HG03342 (cell line): Measurements from ENCODE around the gene FSD2.
"Not testable (repeated sequence)": the region's sequence is repeated elsewhere in the genome, so short reads cannot be mapped to it uniquely, and the experiment has no call there.

ENCODE experiments used
- ATAC-seq: cut with Tn5 transposase; IDR thresholded peaks from one replicate; pipeline ENCODE4 v1.9.1; 2021; ENCODE audit warnings: mild to moderate bottlenecking, moderate library complexity; ENCODE audit not compliant: unreplicated experiment

The FSD2 gene

DNA sequence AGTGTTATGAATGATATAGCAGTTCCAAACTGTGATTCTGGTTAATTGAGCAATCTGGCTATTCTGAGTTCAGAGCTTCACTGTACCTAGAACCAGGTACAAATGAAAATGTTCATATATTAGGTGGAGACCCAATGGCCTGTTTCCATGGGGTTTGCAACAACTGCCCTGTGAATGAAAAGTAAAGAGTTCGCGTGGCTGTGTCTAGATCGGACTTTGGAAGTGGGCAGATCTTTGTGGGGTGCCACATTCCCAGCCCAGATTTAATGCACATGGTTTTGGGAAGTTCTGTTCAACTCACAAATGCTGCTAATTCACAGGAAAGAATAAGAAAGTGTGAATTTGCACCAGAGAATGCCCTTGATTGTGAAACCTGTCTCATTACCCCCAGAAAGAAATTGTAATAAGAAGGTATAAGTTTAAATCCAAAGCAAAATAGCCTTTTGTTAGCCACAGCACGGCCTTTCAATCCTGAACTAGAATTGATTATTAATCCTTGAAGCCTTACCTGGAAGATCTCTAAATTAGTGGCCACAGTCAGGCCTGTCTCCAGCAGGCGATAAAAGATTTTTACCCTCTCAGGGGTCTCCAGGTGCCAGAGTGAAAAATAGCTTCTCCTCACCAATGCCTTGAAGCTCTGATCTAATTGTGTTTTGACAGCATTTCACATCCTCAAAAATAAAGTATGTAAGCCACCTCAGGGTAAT lies 26.2 kb upstream of the FSD2 start:
- no peak for ATAC-seq

DNA sequence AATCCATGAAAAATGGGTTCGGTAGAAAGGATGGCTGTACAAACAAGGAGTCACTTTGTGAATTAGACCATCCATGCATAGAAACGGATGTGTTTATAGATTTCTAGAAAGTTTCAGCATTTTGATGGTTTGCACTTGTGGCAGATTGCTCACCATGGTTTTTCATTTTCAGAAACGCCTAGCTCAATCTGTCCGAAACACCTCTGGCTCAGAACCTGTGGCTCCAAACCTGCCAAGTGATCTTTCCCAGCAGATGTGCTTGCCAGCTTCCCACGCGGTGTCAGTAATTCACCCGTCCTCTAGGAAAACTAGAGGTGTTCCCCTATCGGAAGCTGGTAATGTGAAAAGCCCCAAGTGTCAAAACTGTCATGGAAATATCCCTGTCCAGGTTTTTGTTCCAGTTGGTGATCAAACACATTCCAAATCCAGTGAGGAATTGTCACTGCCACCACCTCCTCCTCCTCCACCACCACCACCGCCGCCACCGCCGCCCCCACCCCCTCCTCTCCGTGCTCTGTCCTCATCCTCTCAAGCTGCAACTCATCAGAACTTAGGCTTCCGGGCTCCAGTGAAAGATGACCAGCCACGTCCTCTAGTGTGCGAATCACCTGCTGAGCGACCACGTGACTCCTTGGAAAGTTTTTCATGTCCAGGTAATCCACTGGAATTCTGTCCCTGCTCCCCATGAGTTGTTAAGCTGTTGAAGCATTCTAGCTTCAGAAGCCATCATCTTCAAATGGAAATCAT lies 24.7 kb upstream of the FSD2 start:
- no peak for ATAC-seq

DNA sequence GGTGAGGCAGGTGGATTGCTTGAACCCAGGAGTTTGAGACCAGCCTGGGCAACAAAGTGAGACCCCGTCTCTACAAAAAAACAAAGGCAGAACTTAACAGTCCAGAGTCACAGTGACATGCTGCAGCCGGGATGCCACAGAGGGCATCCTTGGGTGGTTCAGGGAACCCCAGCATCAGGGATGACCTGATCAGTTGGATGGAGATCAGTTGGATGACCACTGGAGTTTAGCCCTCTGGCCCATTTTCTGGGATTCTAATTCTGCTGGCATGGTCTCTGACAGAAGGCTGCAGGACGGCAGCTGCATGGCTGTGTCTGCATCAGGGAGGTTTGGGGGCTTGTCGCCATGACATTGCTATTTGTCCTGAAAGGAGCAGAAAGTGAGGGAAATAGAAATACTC lies 23.4 kb upstream of the FSD2 start:
- ATAC-seq, result no peak

DNA sequence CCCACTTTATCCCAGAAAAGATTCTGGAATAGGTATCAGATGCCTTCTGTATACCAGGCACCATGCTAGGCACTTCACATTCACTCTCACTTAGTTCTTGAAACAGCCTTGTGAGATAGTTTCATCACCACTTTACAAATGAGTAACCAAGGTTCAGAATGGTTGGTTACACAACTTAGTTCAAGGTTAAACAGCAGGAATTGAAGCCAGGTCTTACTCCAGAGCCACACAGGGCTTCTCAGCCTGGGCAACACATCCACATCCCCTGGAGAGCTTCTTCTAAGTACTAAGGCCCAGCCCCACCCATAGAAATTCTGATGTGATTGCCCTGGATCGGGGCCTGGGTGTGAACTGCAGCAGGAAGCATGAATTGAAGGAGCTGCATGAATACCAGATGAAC lies 22.2 kb upstream of the FSD2 start:
- ATAC-seq, result no peak

DNA sequence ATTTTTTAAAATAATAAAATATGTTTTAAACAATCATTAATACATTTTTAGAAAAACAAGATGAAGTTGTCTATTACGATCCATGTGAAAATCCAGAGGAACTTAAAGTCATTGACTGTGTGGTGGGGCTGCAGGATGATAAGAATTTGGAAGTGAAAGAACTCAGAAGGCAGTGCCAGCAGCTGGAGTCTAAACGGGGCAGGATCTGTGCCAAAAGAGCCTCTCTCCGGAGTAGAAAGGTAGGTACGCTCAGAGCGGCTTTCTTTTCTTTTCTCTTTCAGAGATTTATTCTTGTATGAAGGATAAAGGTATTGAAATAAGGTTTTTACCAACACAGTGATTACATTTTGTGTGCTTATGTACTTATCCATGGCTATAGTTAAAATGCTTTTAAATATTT lies 17.2 kb upstream of the FSD2 start:
- ATAC-seq, result no peak

DNA sequence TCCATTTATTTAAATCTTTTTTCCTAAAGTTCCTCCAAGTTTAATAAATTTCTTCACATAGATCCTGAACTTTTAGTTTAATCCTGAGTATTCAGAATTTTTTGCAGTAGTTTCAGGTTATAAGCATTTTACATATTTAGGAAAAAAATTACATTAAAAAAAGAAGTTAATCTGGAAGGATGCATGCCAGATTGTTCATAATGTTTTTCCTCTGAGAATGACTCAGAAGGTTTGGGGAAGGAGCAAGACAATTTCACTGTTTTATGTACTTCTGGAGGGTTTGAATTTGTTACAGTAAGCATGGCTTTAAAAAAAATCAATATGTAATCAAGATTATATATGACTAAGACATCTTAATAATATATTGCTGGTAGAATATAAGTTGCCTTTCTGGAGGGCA lies 16.0 kb upstream of the FSD2 start:
- ATAC-seq, result not testable (repeated sequence)

DNA sequence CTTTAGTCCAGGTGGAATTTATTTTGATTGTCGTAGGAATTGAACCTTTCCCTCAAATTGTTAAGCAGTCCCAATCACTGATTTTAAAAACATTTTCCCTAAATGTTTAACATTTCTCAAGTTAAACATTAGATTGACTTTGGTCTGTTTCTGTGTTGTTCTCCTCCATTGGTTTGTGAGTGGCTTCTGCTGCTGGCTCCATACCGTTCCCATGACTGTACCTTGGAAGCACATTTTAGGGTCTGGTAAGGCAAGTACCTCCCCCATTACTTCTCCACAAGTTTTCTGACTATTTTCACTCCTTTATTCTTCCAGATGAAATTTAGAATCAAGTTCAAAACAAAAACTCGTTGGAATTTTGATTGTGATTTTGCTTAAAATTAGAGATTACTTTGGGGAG lies 15.5 kb upstream of the FSD2 start:
- not testable (repeated sequence) for ATAC-seq

DNA sequence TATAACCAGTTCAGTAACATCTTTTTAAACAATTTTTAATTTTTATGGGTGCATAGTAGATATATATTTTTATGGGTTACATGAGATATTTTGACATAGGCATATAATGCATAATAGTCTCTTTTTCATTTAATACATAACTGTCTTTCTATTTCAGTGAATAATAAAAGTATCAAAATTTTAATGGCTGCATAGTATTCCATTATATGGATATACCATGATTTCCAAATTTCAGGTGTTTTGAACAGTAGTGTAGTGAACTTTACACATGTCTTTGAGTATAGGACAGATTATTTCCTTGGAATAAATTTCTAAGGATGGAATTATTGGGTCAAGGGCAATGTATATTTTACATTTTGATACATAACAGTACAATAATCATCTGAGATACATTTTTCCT lies 14.3 kb upstream of the FSD2 start:
- ATAC-seq, result no peak

DNA sequence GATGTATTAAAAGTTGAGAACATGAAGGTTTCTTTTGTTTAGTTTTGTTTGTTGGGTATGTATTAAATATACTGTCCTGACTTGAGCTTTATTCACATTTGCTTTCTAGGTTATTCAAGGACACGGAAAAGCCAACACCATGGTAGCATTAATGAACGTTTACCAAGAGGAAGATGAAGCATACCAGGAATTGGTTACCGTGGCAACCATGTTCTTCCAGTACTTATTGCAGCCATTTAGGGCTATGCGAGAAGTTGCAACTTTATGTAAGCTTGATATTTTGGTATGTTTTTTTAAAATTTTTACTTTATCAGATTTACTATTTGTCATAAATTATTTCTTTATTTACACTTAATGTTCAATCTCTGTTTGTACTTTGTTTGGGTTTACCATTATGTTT lies 7.1 kb upstream of the FSD2 start:
- ATAC-seq, result no peak

DNA sequence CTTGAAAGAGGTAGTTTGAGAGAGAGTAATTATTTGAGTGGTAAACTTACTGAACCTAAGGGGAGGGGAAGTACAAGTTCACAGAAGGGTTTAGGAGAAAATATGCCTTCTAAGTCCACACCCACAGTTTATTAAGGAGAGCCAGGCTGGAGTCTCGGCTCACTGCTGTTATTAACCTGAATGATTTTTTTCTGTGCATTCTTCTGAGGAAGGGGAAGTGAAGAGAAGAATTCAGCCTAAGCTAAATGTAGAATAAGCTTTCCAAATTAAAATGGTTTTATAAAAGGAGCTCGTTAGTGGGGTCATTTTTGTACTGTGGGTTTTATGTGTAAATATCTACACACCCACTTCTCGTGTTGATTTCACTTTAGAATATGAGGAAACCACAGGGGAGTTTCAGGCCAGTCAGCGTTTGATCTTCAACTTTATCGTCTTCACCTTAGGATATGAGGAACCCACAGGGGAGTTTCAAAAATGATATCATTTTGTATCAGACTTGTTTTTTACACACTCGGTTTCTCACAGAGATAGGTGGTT lies 5.1 kb upstream of the FSD2 start:
- ATAC-seq, result no peak

DNA sequence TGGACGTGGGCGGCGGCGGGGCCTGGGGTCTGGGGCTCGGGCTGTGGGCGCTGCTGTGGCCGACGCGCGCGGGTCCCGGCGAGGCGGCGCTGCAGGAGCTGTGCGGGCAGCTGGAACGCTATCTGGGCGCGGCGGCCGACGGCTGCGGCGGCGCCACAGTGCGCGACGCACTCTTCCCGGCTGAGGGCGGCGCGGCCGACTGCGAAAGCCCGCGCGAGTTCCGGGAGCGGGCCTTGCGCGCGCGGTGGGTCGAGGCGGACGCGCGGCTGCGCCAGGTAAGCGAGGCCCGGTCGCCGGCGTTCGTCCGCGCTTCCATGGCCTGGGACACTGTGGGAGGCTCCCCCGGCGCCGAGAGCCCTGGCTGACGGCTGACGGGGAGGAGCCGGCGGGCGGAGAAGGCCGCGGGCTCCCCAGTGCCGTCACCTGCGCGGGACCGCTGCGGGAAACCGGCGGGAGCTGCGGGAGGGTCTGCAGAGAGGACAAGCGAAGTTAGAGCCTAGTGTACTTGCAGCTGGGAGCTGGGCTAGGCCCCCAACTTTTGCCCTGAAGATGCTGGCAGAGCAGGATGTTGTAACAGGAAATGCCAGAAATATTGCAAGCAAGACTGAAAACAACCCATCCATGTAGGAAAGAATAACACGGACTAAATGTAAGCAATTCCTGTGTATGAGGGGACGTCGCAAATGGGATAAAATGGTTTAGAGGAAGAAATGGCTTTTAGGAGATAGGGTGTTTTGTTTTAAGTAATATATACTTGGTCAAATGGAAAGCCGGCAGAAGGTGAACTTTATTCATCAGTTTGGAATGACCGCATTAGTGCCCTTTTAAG lies 4.4 kb upstream of the FSD2 start:
- peak; percentile 24 for ATAC-seq

DNA sequence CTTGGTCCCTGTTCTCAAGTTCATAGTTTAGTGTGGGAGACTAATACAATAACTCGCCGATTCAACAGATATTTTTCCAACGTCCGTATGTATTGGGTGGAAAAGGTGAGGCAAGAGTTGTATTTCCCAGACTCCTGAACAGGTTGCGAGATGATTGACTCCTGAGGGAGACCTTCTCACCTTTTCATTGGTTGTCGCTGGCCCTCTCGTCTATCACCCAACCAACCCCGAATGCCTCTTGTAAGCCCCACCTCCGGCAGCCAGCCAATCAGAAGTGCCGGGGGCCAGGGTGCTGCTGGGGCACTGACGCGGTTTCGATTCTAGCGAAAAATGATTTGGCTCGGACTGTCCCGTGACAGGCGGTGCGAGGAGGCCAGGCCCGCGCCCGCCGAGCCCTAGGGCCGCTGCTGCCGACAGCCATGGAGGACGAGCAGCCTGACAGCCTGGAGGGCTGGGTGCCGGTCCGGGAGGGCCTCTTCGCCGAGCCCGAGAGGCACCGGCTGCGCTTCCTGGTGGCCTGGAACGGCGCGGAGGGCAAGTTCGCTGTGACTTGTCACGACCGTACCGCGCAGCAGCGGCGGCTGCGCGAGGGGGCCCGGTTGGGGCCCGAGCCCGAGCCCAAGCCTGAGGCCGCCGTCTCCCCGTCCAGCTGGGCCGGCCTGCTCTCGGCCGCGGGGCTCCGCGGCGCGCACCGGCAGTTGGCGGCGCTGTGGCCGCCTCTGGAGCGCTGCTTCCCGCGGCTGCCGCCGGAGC lies 3.6 kb upstream of the FSD2 start, which contains the start of gene WHAMM:
TSS of gene WHAMM (plus strand) at position 321 of the 753 bp plus-strand sequence. CDS start at position 420, 99 bp downstream.
- peak; percentile 84 for ATAC-seq

DNA sequence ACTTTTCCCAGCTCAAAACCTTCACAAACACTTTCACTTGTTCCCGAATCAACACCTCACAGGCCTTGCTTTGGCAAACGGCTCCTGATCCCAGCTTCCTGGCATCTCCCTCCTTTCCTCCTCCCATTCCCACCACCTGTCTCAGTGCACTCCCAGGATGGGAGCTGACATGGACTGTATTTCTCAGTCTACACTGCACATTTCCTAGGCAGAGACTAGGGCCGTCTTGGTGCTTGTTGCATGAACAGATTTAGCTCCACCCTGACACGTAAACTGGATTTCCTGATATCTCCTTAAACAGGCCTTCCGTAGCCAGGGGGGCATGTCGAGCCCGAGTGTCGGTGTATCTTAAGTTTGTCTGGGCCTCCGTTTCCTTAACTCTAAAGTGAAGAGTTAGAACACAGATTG lies 2.8 kb upstream of the FSD2 start:
- no peak for ATAC-seq

DNA sequence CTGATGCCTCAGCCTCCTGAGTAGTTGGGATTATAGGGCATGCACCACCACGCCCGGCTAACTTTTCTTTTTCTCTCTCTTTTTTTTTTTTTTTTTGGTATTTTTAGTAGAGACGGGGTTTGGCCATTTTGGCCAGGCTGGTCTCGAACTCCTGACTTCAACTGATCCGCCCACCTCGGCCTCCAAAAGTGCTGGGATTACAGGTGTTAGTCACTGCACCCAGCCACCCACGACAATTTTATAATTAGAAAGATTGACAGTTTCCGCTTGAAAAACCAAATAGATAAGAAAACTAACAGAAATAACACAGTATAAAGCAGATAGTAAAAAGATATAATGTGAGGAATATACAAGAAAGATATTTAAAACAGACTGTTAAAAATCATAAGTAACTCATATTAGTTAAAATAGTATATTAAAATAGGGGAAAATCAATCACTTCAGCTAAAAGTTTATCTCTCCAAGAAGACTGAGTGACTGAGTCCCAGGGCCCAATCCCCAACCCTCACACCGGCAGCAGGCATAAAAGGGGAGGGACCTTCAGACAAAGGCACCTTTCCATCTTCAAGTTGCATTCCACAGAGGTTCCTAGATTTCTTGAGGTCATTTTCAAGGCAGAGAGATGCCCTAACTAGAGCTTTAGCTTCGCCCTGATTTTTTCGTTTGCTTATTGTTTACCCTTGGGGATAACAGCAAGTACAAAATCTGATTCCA lies 2.2 kb upstream of the FSD2 start:
- no peak for ATAC-seq

DNA sequence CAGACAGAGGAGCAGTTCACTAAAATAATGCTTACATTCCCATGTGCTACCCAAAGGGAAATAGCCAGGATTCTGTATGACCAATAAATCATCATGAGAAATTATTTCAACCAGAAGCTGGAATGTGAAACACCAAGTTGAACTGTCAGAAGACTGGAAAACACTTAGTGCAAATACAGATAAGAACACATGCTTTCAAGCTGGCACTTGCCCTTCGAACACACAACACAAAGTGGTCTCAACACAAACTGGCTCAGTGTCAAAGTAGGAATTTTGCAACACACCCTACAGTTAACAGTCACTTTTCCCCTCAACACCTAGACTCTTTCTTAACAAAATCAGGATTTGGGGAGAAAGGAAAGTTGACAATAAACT lies 1.3 kb downstream of the FSD2 start:
- ATAC-seq, result no peak

DNA sequence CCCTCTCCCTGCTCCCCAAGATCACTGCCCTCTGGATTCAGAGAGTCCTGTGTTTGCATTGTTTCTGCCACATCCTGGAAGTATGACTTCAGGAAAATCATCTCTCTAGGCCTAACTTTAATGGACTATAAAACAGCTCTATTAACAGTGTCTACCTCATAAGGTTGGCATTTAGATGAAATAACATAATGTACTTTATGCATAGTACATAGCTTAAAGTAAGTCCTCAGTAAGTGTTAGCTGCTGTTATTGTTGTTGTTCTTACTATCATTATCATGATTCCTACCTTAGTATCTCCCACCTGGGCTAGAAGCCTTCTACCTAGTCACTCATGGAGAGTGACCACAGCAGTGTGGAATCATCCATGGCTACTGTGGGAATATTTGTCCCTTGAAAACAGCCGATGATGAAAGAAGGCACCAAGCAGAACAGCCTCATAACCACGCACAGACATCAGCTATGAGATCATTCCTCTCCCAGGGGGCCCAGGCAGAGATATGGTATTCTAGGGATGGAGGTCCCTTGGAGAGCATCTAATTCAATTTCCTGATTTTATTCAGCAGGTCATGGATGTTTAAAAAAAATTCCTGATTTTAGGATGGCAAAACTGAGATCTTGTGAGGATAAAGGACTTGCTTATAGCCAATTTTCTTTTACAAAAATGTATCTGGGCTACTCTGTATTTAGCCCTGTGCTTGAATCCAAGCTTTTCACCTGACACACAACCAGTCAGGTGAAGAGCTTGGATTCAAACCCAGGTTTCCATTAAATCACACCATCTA lies 1.9 kb downstream of the FSD2 start:
- no peak for ATAC-seq

DNA sequence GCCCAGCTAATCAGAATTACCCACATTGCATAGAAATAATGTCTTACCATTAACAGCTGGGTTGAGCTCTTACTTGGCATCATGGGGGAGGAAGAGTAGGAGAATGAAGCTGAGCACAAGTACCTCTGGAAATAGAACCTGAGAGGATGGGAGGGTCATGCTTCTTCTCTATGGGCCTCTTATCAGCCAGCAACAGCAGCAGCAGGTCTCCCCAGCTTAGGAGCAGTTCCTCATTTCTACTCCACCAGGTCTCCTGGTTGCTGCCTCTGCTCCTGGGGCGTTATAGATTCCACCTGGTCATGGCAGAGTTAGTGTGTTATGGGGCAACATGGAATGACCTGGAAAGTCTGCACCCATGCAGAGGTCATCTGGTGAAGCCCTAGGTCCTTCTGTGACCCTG lies 3.4 kb downstream of the FSD2 start:
- no peak for ATAC-seq

DNA sequence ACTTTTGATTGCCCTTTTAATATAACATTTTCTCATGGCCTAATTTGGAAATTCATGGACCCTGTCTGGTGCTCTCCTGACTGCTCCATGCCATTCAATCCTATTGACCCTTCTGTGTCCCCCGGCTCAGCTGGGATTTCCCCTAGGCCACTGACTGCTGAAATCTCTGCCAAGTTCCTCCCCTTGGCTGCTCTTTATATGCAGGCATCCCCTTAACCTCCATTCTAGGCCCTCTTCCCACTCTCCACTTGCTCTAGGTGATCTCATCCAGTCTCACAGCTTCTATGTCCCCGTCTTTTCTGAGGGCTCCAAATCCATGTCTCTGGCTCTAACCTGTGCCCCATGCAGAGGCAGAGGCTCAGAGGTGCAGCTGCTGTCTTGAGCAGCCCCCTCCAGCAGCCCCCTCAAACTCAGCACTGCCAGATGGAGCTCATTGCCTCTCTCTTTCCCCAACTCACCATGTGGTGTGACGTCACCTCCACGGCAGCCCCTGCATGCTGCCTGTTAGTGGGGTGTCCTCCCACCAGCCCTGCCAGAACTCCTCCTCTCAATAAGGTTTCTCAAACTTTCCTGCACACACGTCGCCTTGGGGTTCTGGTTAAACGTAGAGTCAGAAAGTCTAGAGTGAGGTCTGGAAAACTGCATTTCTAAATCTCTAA lies 6.6 kb downstream of the FSD2 start:
- no peak for ATAC-seq
